K562 (cell line): ENCODE results near the gene ARHGAP4. TPM values are rescaled to one million over a fixed set of nuclear protein-coding genes. Genes with fewer than 3 reads are reported as not detected.
A peak's percentile ranks its signal among the peaks of the same experiment; 100 is the strongest.

ENCODE experiments used
- ATAC-seq: fragments of 200-7000 bp; cut with Tn5 transposase; 3 replicates; pipeline ENCODE4 v1.9.1; 2020; ENCODE audit warnings: moderate library complexity
- BruUV-seq: library from RNA; stranded (reverse); fragments of 400-500 nt; replicated peaks from 2 replicates; lab custom pipeline; 2021; lab: Mats Ljungman, UMichigan
- CTCF ChIA-PET: fragments of 300-600 bp; formaldehyde crosslinking; extraction: SDS; loops from one replicate; lab custom pipeline; 2021; ENCODE audit warnings: low intra/inter-chr PET ratio; lab: Yijun Ruan, JAX
- POLR2A ChIA-PET: fragments of 300-600, 350-650 bp; sonication (Branson Sonifier 250); formaldehyde crosslinking; extraction: SDS; loops from one replicate; lab custom pipeline; 2021; ENCODE audit warnings: antibody characterized with exemption, inconsistent platforms; lab: Yijun Ruan, JAX
- DNase-seq, 4 experiments: peaks; one replicate each; pipeline versions ENCODE4 v3.0.0 to v3.0.0-alpha.2; 2011 to 2018; ENCODE audit warnings: low spot score in 3 of 4, mixed read lengths in 3 of 4; ENCODE audit errors: extremely low read depth in 1 of 4
- FAIRE-seq: peaks from 2 replicates; lab custom pipeline; 2011; peaks lifted over from hg19 to GRCh38; lab: Jason Lieb, UNC
- H2AFZ ChIP-seq: 2 replicates; pipeline ENCODE4 v1.6.0; 2011; ENCODE audit warnings: low read depth, low read length, control low read depth, inconsistent platforms
- H3K27ac ChIP-seq: fragments of 200-600 bp; 3 replicates; pipeline ENCODE4 v1.8.0; 2011; ENCODE audit warnings: low read depth, mild to moderate bottlenecking, control low read depth, inconsistent platforms, low read length, moderate library complexity, mixed read lengths; ENCODE audit errors: extremely low read depth
- H3K27me3 ChIP-seq, 2 experiments: fragments of 300-600 bp in 1 of 2; 2 replicates in 1 of 2; 3 replicates in 1 of 2; pipeline versions ENCODE4 v1.6.0 to v1.8.0; 2011; ENCODE audit warnings: inconsistent platforms in 2 of 2, low read length in 2 of 2, mild to moderate bottlenecking in 1 of 2, mixed read lengths in 1 of 2, moderate library complexity in 1 of 2; ENCODE audit not compliant: control insufficient read depth in 2 of 2, insufficient read depth in 2 of 2
- H3K36me3 ChIP-seq: fragments of 300-600 bp; 3 replicates; pipeline ENCODE4 v1.8.0; 2011; ENCODE audit warnings: mild to moderate bottlenecking, low read length, inconsistent platforms; ENCODE audit not compliant: control insufficient read depth, insufficient read depth
- H3K4me1 ChIP-seq, 2 experiments: fragments of 200-600 bp in 1 of 2; replicated peaks in 1 of 2; 2 replicates in 1 of 2; 3 replicates in 1 of 2; pipeline versions ENCODE4 v1.5.1 to v1.8.0; 2011; ENCODE audit warnings: inconsistent platforms in 2 of 2, low read length in 2 of 2, mild to moderate bottlenecking in 1 of 2, mixed read lengths in 1 of 2, moderate library complexity in 1 of 2; ENCODE audit not compliant: control insufficient read depth in 2 of 2, insufficient read depth in 2 of 2
- H3K4me2 ChIP-seq: 2 replicates; pipeline ENCODE4 v1.6.1; 2011; ENCODE audit warnings: low read length, control low read depth, inconsistent platforms, mixed read lengths; ENCODE audit not compliant: insufficient read depth
- H3K4me3 ChIP-seq: fragments of 200-600 bp; sonication (generic), shearing (Covaris generic); 2 replicates; pipeline ENCODE4 v1.5.1; 2016; ENCODE audit warnings: control low read depth, inconsistent platforms
- H3K79me2 ChIP-seq: fragments of 200-600 bp; 3 replicates; pipeline ENCODE4 v1.8.0; 2011; ENCODE audit warnings: low read length, inconsistent platforms; ENCODE audit not compliant: control insufficient read depth, insufficient read depth
- H3K9ac ChIP-seq, 2 experiments: 2 replicates each; pipeline versions ENCODE4 v1.6.0 to v1.6.1; 2011; ENCODE audit warnings: low read depth in 2 of 2, low read length in 2 of 2, control low read depth in 1 of 2, inconsistent platforms in 1 of 2, mild to moderate bottlenecking in 1 of 2, mixed read lengths in 1 of 2; ENCODE audit not compliant: insufficient read depth in 1 of 2
- H3K9me1 ChIP-seq: one replicate; pipeline ENCODE4 v1.6.0; 2011; ENCODE audit warnings: inconsistent platforms, mild to moderate bottlenecking, low read length, moderate library complexity; ENCODE audit not compliant: control insufficient read depth, insufficient read depth
- H3K9me3 ChIP-seq: replicated peaks from 2 replicates; pipeline ENCODE4 v1.5.1; 2011; ENCODE audit warnings: low read depth, low read length, inconsistent platforms; ENCODE audit not compliant: control insufficient read depth, insufficient read depth
- H4K20me1 ChIP-seq: replicated peaks from 2 replicates; pipeline ENCODE4 v1.6.1; 2011; ENCODE audit warnings: low read length, inconsistent platforms, mixed read lengths; ENCODE audit not compliant: control insufficient read depth, insufficient read depth
- CEBPG ChIP-seq, 3 experiments: fragments of 200-800 bp in 1 of 3; sonication (Bioruptor generic) in 1 of 3; sonication (generic) in 1 of 3; formaldehyde crosslinking in 1 of 3; IDR thresholded peaks in 2 of 3; conservative IDR thresholded peaks in 1 of 3; 2 replicates each; pipeline versions ENCODE4 v1.6.1 to v1.8.0; 2016 to 2022; ENCODE audit warnings: missing compliant biosample characterization in 2 of 3, missing genetic modification characterization in 2 of 3, mild to moderate bottlenecking in 1 of 3, missing genetic modification reagents in 1 of 3
- KAT7 ChIP-seq: sonication (generic); formaldehyde crosslinking; IDR thresholded peaks from 2 replicates; pipeline ENCODE4 v1.8.0; 2022; ENCODE audit warnings: missing genetic modification reagents, mild to moderate bottlenecking, borderline replicate concordance
- MAFK ChIP-seq: IDR thresholded peaks from 2 replicates; pipeline ENCODE4 v1.6.1; 2011; ENCODE audit warnings: low read length, improper control_type of control experiment
- MTF1 ChIP-seq: fragments of 250-450 bp; sonication (Bioruptor Pico); IDR thresholded peaks from 2 replicates; pipeline ENCODE4 v1.9.0; 2021; ENCODE audit warnings: moderate library complexity, mild to moderate bottlenecking, inconsistent platforms, borderline replicate concordance
- POLR2G ChIP-seq: fragments of 200-400 bp; formaldehyde crosslinking; IDR thresholded peaks from 2 replicates; pipeline ENCODE4 v1.6.1; 2017; ENCODE audit warnings: low read depth, mild to moderate bottlenecking, antibody characterized with exemption, low read length, moderate library complexity
- ZNF589 ChIP-seq: fragments of 200-800 bp; sonication (Bioruptor generic); IDR thresholded peaks from 2 replicates; pipeline ENCODE4 v1.6.1; 2016; ENCODE audit warnings: low read depth, missing genetic modification characterization, missing compliant biosample characterization
- WGBS: fragments of 100-300 bp; shearing (Covaris generic); methylation state at CpG from one replicate; pipeline ENCODE4 v1.1.6; 2016; ENCODE audit warnings: low coverage, mixed read lengths; ENCODE audit not compliant: insufficient coverage; ENCODE audit errors: missing lambda C conversion rate; 5-methylcytosine and 5-hydroxymethylcytosine counted together
- in situ Hi-C: fragments of 300-500 bp; cut with MboI; formaldehyde crosslinking; loops from 4 replicates; pipeline ENCODE4 v1.15.0; 2018; ENCODE audit warnings: inconsistent platforms, mixed read lengths
- intact Hi-C: fragments of 100-400 bp; cut with micrococcal nuclease; formaldehyde crosslinking; loops from 2 replicates; pipeline ENCODE4 v1.14.2; 2022
- polyA plus RNA-seq, 8 experiments: library from polyadenylated mRNA; depleted of rRNA in 4 of 8; stranded (reverse) in 5 of 8; unstranded in 3 of 8; fragments of >200 nt; fragmentation: Nextera tagmentation in 2 of 8; fragmentation: Illumina TruSeq in 1 of 8; extraction: Ambion mirVana in 2 of 8; extraction: Trizol in 1 of 8; gene quantifications; 2 replicates each; pipeline versions ENCODE4 v1.2.1 to v1.2.3, GENCODE V29; 2011 to 2014; ENCODE audit warnings: inconsistent platforms in 1 of 8, missing spikeins in 1 of 8
- total RNA-seq, 7 experiments: library from RNA; depleted of rRNA in 6 of 7; stranded (reverse); fragments of >200 nt in 6 of 7; fragmentation: Illumina TruSeq in 2 of 7; extraction: Trizol in 2 of 7; gene quantifications; 2 replicates each; pipeline versions ENCODE4 v1.2.1 to v1.2.3, GENCODE V29; 2011 to 2021; ENCODE audit warnings: low replicate concordance in 1 of 7

ARHGAP4 gene
- total and polyA plus RNA-seq, 9 of the 15 experiments (the other 6 are each of a cell fraction or from before 2014, with no cell fraction given) = 0.30 to 81.8 (median 13.5) TPM

- intact Hi-C loops = no loop called here
Measured at GRCh38 chrX:153921511-153922446, 4.3 kb downstream of the ARHGAP4 start.

GRCh38 chrX:153921070-153921469, 5.0 kb downstream of the ARHGAP4 start:
- POLR2A ChIA-PET = interaction anchor here (0.6 to 0.8 kb wide), 3 partner anchors 12 to 45 kb away, joined by 3 to 5 read pairs (median 4); no protein-coding TSS in a partner anchor
- Histone ChIP-seq H4K20me1 (no peaks in the 10 kb centered on the region), H3K27me3 (no peaks in the 10 kb centered on the region), H3K4me1 (peaks cover 12 to 31% of the 10 kb centered on the region in 2 experiments; a peak in 4 of 5 replicates), H3K4me3 (no peak overlapping the region), H3K79me2 (peaks cover 29% of the 10 kb centered on the region), H3K9me1 (no peaks in the 10 kb centered on the region), H3K9me3 (no peaks in the 10 kb centered on the region), H3K27ac (no peak overlapping the region), H3K36me3 (peaks cover 33% of the 10 kb centered on the region; the same call in 2 of the 3 replicates), H3K9ac (no peak overlapping the region), H3K4me2 (no peak overlapping the region), H2AFZ (no peak overlapping the region)
- ATAC-seq (no peak), FAIRE-seq (no peak), DNase-seq (no peak)
- intact Hi-C loops (no loop called here), in situ Hi-C loops (no loop called here)
- TF ChIP-seq POLR2G = peak; percentile 25; the same call in 1 of the 2 replicates
- TF ChIP-seq ZNF589 (CRISPR knock-in tag) = no peak
- no TSS peak for BruUV-seq
- CTCF ChIA-PET = no interaction called here
- WGBS = 87% methylated on average over 3 of the region's 16 CpGs

More at GRCh38 chrX:153921511-153922446, 4.3 kb downstream of the ARHGAP4 start:
- Histone ChIP-seq H3K4me2 (no peak overlapping the region), H3K27ac (no peak overlapping the region), H3K27me3 (no peaks in the 10 kb centered on the region), H3K79me2 (peaks cover 35% of the 10 kb centered on the region), H3K4me3 (no peak overlapping the region), H4K20me1 (no peaks in the 10 kb centered on the region), H3K9ac (no peak overlapping the region), H2AFZ (no peak overlapping the region), H3K9me3 (no peaks in the 10 kb centered on the region), H3K4me1 (peaks cover 12 to 38% of the 10 kb centered on the region in 2 experiments; a peak in 4 of 5 replicates), H3K9me1 (no peaks in the 10 kb centered on the region), H3K36me3 (peaks cover 32% of the 10 kb centered on the region; the same call in 2 of the 3 replicates)
- in situ Hi-C loops = no loop called here
- ChIA-PET CTCF (no interaction called here), POLR2A (interaction anchor here (0.6 to 0.8 kb wide), 3 partner anchors 12 to 45 kb away, joined by 3 to 5 read pairs (median 4); no protein-coding TSS in a partner anchor)
- 77% methylated on average over 11 of the region's 40 CpGs for WGBS
- DNase-seq (no peak), FAIRE-seq (no peak), ATAC-seq (no peak)
- BruUV-seq = no TSS peak
- no peak for TF ChIP-seq CEBPG (CRISPR knock-in tag; IDR thresholded peaks at IDR 0.05)
- TF ChIP-seq CEBPG (tag; conservative IDR thresholded peaks at IDR 0.05 in 1 of 2, IDR thresholded peaks at IDR 0.05 in 1 of 2) = no peak
- no peak for TF ChIP-seq KAT7
- peak; percentile 47; the same call in 1 of the 2 replicates for TF ChIP-seq POLR2G
- no peak for TF ChIP-seq MAFK
- TF ChIP-seq MTF1 (CRISPR knock-in tag) = no peak
